ENCODE results near the gene BLOC1S3. TPM values are rescaled to one million over a fixed set of nuclear protein-coding genes. Genes with fewer than 3 reads are reported as not detected.

The BLOC1S3 gene
- total RNA-seq, 1 experiment from 2014 or later: 3.7 TPM

- in situ Hi-C loops (cut with HindIII; ENCODE audit: low pct_unique_long_range_greater_than_20kb, low sequenced_read_pairs): no loop called here
- DNase-seq (ENCODE audit: low read depth, low spot score): no peak
These were observed 19.9 kb upstream of the BLOC1S3 start for GRCh38 chr19:45158503-45159209.

- no peak for DNase-seq (ENCODE audit: low read depth, low spot score)
- in situ Hi-C loops (cut with HindIII; ENCODE audit: low pct_unique_long_range_greater_than_20kb, low sequenced_read_pairs): no loop called here
These were observed 19.2 kb upstream of the BLOC1S3 start for GRCh38 chr19:45159210-45159970.

GRCh38 chr19:45159971-45160324, 18.6 kb upstream of the BLOC1S3 start:
- DNase-seq (ENCODE audit: low read depth, low spot score): no peak
- in situ Hi-C loops (cut with HindIII; ENCODE audit: low pct_unique_long_range_greater_than_20kb, low sequenced_read_pairs): no loop called here

GRCh38 chr19:45160870-45161737, 17.5 kb upstream of the BLOC1S3 start, which contains the start of gene NKPD1:
Gene NKPD1, minus strand, starts transcription at chr19:45160982. Its CDS starts 832 bp downstream, at chr19:45160150.
- DNase-seq (ENCODE audit: low read depth, low spot score): no peak
- in situ Hi-C loops (cut with HindIII; ENCODE audit: low pct_unique_long_range_greater_than_20kb, low sequenced_read_pairs): no loop called here

- in situ Hi-C loops (cut with HindIII; ENCODE audit: low pct_unique_long_range_greater_than_20kb, low sequenced_read_pairs): no loop called here
- peak; percentile 49 for DNase-seq (ENCODE audit: low read depth, low spot score)
These were observed 16.6 kb upstream of the BLOC1S3 start for GRCh38 chr19:45161738-45162607.

GRCh38 chr19:45162608-45163143, 15.9 kb upstream of the BLOC1S3 start:
- in situ Hi-C loops (cut with HindIII; ENCODE audit: low pct_unique_long_range_greater_than_20kb, low sequenced_read_pairs): no loop called here
- no peak for DNase-seq (ENCODE audit: low read depth, low spot score)

GRCh38 chr19:45163156-45163555, 15.4 kb upstream of the BLOC1S3 start:
- no peak for DNase-seq (ENCODE audit: low read depth, low spot score)
- in situ Hi-C loops (cut with HindIII; ENCODE audit: low pct_unique_long_range_greater_than_20kb, low sequenced_read_pairs): no loop called here

GRCh38 chr19:45163751-45164460, 14.7 kb upstream of the BLOC1S3 start:
- DNase-seq (ENCODE audit: low read depth, low spot score): no peak
- in situ Hi-C loops (cut with HindIII; ENCODE audit: low pct_unique_long_range_greater_than_20kb, low sequenced_read_pairs): no loop called here

GRCh38 chr19:45164577-45165335, 13.8 kb upstream of the BLOC1S3 start:
- in situ Hi-C loops (cut with HindIII; ENCODE audit: low pct_unique_long_range_greater_than_20kb, low sequenced_read_pairs): no loop called here
- DNase-seq (ENCODE audit: low read depth, low spot score): no peak

- DNase-seq (ENCODE audit: low read depth, low spot score): no peak
- in situ Hi-C loops (cut with HindIII; ENCODE audit: low pct_unique_long_range_greater_than_20kb, low sequenced_read_pairs): no loop called here
These were observed 11.8 kb upstream of the BLOC1S3 start for GRCh38 chr19:45166723-45167252.

- DNase-seq (ENCODE audit: low read depth, low spot score): no peak
- in situ Hi-C loops (cut with HindIII; ENCODE audit: low pct_unique_long_range_greater_than_20kb, low sequenced_read_pairs): no loop called here
These were observed 9.7 kb upstream of the BLOC1S3 start for GRCh38 chr19:45168767-45169351.

GRCh38 chr19:45169602-45170001, 9.0 kb upstream of the BLOC1S3 start:
- no peak for DNase-seq (ENCODE audit: low read depth, low spot score)
- in situ Hi-C loops (cut with HindIII; ENCODE audit: low pct_unique_long_range_greater_than_20kb, low sequenced_read_pairs): no loop called here

GRCh38 chr19:45170146-45171106, 8.2 kb upstream of the BLOC1S3 start:
- no peak for DNase-seq (ENCODE audit: low read depth, low spot score)
- in situ Hi-C loops (cut with HindIII; ENCODE audit: low pct_unique_long_range_greater_than_20kb, low sequenced_read_pairs): no loop called here

- in situ Hi-C loops (cut with HindIII; ENCODE audit: low pct_unique_long_range_greater_than_20kb, low sequenced_read_pairs): no loop called here
- no peak for DNase-seq (ENCODE audit: low read depth, low spot score)
These were observed 7.4 kb upstream of the BLOC1S3 start for GRCh38 chr19:45171211-45171623.
